IMR-90 (cell line): ENCODE measurements around the gene PRLH.

Experiments used
- BHLHE40 ChIP-seq: fragments of 150-350 bp; IDR thresholded peaks from 2 replicates; pipeline ENCODE4 v1.6.1; 2016; ENCODE audit warnings: mild to moderate bottlenecking, low read depth, low read length
- CEBPB ChIP-seq: IDR thresholded peaks from 2 replicates; pipeline ENCODE4 v1.6.1; 2012; ENCODE audit warnings: low read depth, low read length, improper control_type of control experiment
- CTCF ChIP-seq: conservative IDR thresholded peaks from 2 replicates; pipeline ENCODE4 v1.5.1; 2012; ENCODE audit warnings: mild to moderate bottlenecking, low read depth, low read length, improper control_type of control experiment
- POLR2A ChIP-seq: IDR thresholded peaks from 2 replicates; pipeline ENCODE4 v1.6.1; 2012; ENCODE audit warnings: mild to moderate bottlenecking, low read depth, low read length
- RAD21 ChIP-seq: IDR thresholded peaks from 2 replicates; pipeline ENCODE4 v1.6.1; 2012; ENCODE audit warnings: low read length, improper control_type of control experiment
- RCOR1 ChIP-seq: IDR thresholded peaks from 2 replicates; pipeline ENCODE4 v1.6.1; 2012; ENCODE audit warnings: mild to moderate bottlenecking, low read length, improper control_type of control experiment; ENCODE audit not compliant: insufficient replicate concordance
- RFX5 ChIP-seq: IDR thresholded peaks from 2 replicates; pipeline ENCODE4 v1.8.0; 2012; ENCODE audit warnings: low read depth, mild to moderate bottlenecking, low read length, moderate library complexity

DNA sequence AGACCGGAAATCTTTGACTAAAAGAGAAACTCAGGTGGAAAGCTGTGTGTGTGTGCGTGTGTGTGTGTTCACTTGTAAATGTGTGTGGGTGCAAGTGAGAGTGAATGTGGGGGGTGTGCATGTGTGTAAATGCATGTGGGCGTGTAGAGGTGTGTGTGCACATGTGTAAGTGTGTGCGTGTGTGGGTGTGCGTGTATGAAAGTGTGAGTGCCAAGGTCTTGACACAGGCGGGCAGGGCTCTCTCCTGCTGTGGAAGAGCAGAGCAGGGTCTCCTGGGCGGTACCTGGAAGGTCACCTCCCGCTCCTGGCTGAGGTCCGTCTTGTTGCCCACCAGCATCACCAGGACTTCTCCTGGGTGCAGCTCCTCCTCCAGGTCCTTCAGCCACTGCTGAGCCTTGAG, 10.6 kb downstream of the PRLH start:
- TF ChIP-seq CTCF (no peak), POLR2A (no peak), RAD21 (no peak), RCOR1 (no peak), CEBPB (no peak), RFX5 (no peak), BHLHE40 (no peak)
